IMR-90 (cell line): ENCODE results near the gene R3HDM4. TPM values are rescaled to one million over a fixed set of nuclear protein-coding genes. Genes with fewer than 3 reads are reported as not detected.

ENCODE experiments used
- ATAC-seq: fragments of 200-7000 bp; cut with Tn5 transposase; 2 replicates; pipeline ENCODE4 v1.9.1; 2020; ENCODE audit warnings: low read depth, mild to moderate bottlenecking, moderate library complexity
- BruUV-seq: library from RNA; stranded (reverse); fragments of 400-500 nt; replicated peaks from 2 replicates; lab custom pipeline; 2021; lab: Mats Ljungman, UMichigan
- CTCF ChIA-PET: fragments of 300-600 bp; formaldehyde crosslinking; extraction: SDS; loops from one replicate; lab custom pipeline; 2021; ENCODE audit warnings: antibody characterized with exemption; lab: Yijun Ruan, JAX
- POLR2A ChIA-PET: fragments of 300-600 bp; sonication (Branson Sonifier 250); formaldehyde crosslinking; loops from one replicate; lab custom pipeline; 2022; ENCODE audit warnings: antibody characterized with exemption; ENCODE audit not compliant: unreplicated experiment; lab: Charles Lee
- DNase-seq: peaks from one replicate; pipeline ENCODE4 v3.0.0; 2013
- H2AFZ ChIP-seq: replicated peaks from 2 replicates; pipeline ENCODE3; 2013; ENCODE audit warnings: low read length, mild to moderate bottlenecking; ENCODE audit not compliant: poor library complexity
- H2AK5ac ChIP-seq: 2 replicates; pipeline ENCODE4 v1.6.1; 2013; ENCODE audit warnings: low read depth, low read length, inconsistent platforms
- H2AK9ac ChIP-seq: replicated peaks from 2 replicates; pipeline ENCODE3; 2013; ENCODE audit warnings: mild to moderate bottlenecking, low read depth, low read length, moderate library complexity; ENCODE audit not compliant: poor library complexity
- H2BK120ac ChIP-seq: 2 replicates; pipeline ENCODE4 v1.6.1; 2013; ENCODE audit warnings: low read depth, low read length, inconsistent platforms
- H2BK15ac ChIP-seq: 3 replicates; pipeline ENCODE4 v1.6.1; 2013; ENCODE audit warnings: low read depth, low read length, inconsistent platforms
- H2BK20ac ChIP-seq: 2 replicates; pipeline ENCODE4 v1.6.1; 2013; ENCODE audit warnings: low read depth, mild to moderate bottlenecking, inconsistent platforms, low read length, moderate library complexity
- H2BK5ac ChIP-seq: 2 replicates; pipeline ENCODE4 v1.6.1; 2013; ENCODE audit warnings: mild to moderate bottlenecking, low read depth, low read length, inconsistent platforms; ENCODE audit not compliant: poor library complexity, severe bottlenecking
- H3K14ac ChIP-seq: replicated peaks from 2 replicates; pipeline ENCODE4 v1.6.1; 2013; ENCODE audit warnings: low read depth, low read length, inconsistent platforms
- H3K18ac ChIP-seq: 2 replicates; pipeline ENCODE4 v1.6.1; 2013; ENCODE audit warnings: low read depth, low read length, control low read depth
- H3K23ac ChIP-seq: 2 replicates; pipeline ENCODE4 v1.6.1; 2013; ENCODE audit warnings: low read depth, low read length, inconsistent platforms
- H3K27ac ChIP-seq: 2 replicates; pipeline ENCODE4 v1.5.1; 2013; ENCODE audit warnings: mild to moderate bottlenecking, control low read depth, low read length; ENCODE audit not compliant: insufficient read depth
- H3K27me3 ChIP-seq: 2 replicates; pipeline ENCODE4 v1.6.1; 2013; ENCODE audit warnings: low read length; ENCODE audit not compliant: control insufficient read depth, insufficient read depth
- H3K36me3 ChIP-seq: 2 replicates; pipeline ENCODE4 v1.6.1; 2013; ENCODE audit warnings: low read length, mixed read lengths; ENCODE audit not compliant: control insufficient read depth, insufficient read depth
- H3K4ac ChIP-seq: 2 replicates; pipeline ENCODE4 v1.6.1; 2013; ENCODE audit warnings: low read depth, low read length, inconsistent platforms
- H3K4me1 ChIP-seq: 2 replicates; pipeline ENCODE4 v1.6.1; 2013; ENCODE audit warnings: low read length, mixed read lengths; ENCODE audit not compliant: control insufficient read depth, insufficient read depth
- H3K4me2 ChIP-seq: 2 replicates; pipeline ENCODE4 v1.6.1; 2013; ENCODE audit warnings: low read depth, mild to moderate bottlenecking, control low read depth, low read length, moderate library complexity
- H3K4me3 ChIP-seq: 2 replicates; pipeline ENCODE4 v1.5.1; 2013; ENCODE audit warnings: low read depth, mild to moderate bottlenecking, control low read depth, low read length, moderate library complexity; ENCODE audit not compliant: insufficient read depth
- H3K56ac ChIP-seq: 2 replicates; pipeline ENCODE4 v1.6.1; 2013; ENCODE audit warnings: low read length, inconsistent platforms; ENCODE audit not compliant: insufficient read depth; ENCODE audit errors: extremely low read depth
- H3K79me1 ChIP-seq, 2 experiments: 2 replicates each; pipeline ENCODE4 v1.6.1; 2013; ENCODE audit warnings: low read length in 2 of 2, inconsistent platforms in 1 of 2, low read depth in 1 of 2
- H3K9ac ChIP-seq: 2 replicates; pipeline ENCODE4 v1.6.1; 2013; ENCODE audit warnings: low read depth, low read length, control low read depth
- H3K9me1 ChIP-seq: 2 replicates; pipeline ENCODE4 v1.6.1; 2013; ENCODE audit warnings: low read length, inconsistent platforms; ENCODE audit not compliant: insufficient read depth
- H3K9me3 ChIP-seq: 2 replicates; pipeline ENCODE4 v1.6.1; 2013; ENCODE audit warnings: low read length; ENCODE audit not compliant: control insufficient read depth, insufficient read depth
- H4K20me1 ChIP-seq: 2 replicates; pipeline ENCODE4 v1.6.1; 2013; ENCODE audit warnings: low read length, inconsistent platforms; ENCODE audit not compliant: insufficient read depth
- H4K5ac ChIP-seq: 2 replicates; pipeline ENCODE4 v1.6.1; 2013; ENCODE audit warnings: mild to moderate bottlenecking, low read depth, low read length, control low read depth
- H4K8ac ChIP-seq, 2 experiments: 2 replicates each; pipeline ENCODE4 v1.6.1; 2013; ENCODE audit warnings: low read depth in 2 of 2, low read length in 2 of 2, control low read depth in 1 of 2, inconsistent platforms in 1 of 2
- H4K91ac ChIP-seq: 2 replicates; pipeline ENCODE4 v1.6.1; 2013; ENCODE audit warnings: low read depth, low read length, inconsistent platforms; ENCODE audit not compliant: insufficient read depth
- BHLHE40 ChIP-seq: fragments of 150-350 bp; IDR thresholded peaks from 2 replicates; pipeline ENCODE4 v1.6.1; 2016; ENCODE audit warnings: mild to moderate bottlenecking, low read depth, low read length
- ELK1 ChIP-seq: fragments of 150-350 bp; IDR thresholded peaks from 2 replicates; pipeline ENCODE4 v1.6.1; 2016; ENCODE audit warnings: low read depth, mild to moderate bottlenecking, low read length, moderate library complexity, borderline replicate concordance
- RFX5 ChIP-seq: IDR thresholded peaks from 2 replicates; pipeline ENCODE4 v1.8.0; 2012; ENCODE audit warnings: low read depth, mild to moderate bottlenecking, low read length, moderate library complexity
- SMC3 ChIP-seq: fragments of 150-350 bp; IDR thresholded peaks from 2 replicates; pipeline ENCODE4 v1.6.1; 2016; ENCODE audit warnings: low read depth, mild to moderate bottlenecking, antibody characterized with exemption, low read length, moderate library complexity
- WGBS, 2 experiments: methylation state at CpG; one replicate each; pipeline versions ENCODE4 v1.1.5 to v1.1.7; 2013; ENCODE audit warnings: missing lambda C conversion rate in 2 of 2; ENCODE audit not compliant: insufficient read length in 1 of 2; ENCODE audit errors: extremely low coverage in 2 of 2; 5-methylcytosine and 5-hydroxymethylcytosine counted together
- dilution Hi-C: fragments of 300-500 bp; cut with HindIII; formaldehyde crosslinking; loops from one replicate; pipeline ENCODE4 v1.14.3; 2018; ENCODE audit warnings: low sequenced_read_pairs; ENCODE audit not compliant: unreplicated experiment
- in situ Hi-C: fragments of 300-500 bp; cut with MboI; formaldehyde crosslinking; loops from 3 replicates; pipeline ENCODE4 v1.14.3; 2019; ENCODE audit warnings: low sequenced_read_pairs, inconsistent platforms, mixed read lengths
- intact Hi-C: fragments of 100-400 bp; cut with micrococcal nuclease; formaldehyde crosslinking; loops from 2 replicates; pipeline ENCODE4 v1.10.0; 2022
- polyA plus RNA-seq, 3 experiments: library from polyadenylated mRNA; depleted of rRNA; stranded (reverse); fragments of >200 nt; gene quantifications; 2 replicates each; pipeline ENCODE4 v1.2.3, GENCODE V29; 2012; ENCODE audit warnings: low replicate concordance in 1 of 3
- total RNA-seq: library from RNA; depleted of rRNA; stranded (reverse); fragments of >200 nt; gene quantifications from 2 replicates; pipeline ENCODE4 v1.2.3, GENCODE V29; 2012

The R3HDM4 gene
- total and polyA plus RNA-seq, 2 of the 4 experiments (the other 2 are of a cell fraction): 9.0 to 51.5 TPM

DNA sequence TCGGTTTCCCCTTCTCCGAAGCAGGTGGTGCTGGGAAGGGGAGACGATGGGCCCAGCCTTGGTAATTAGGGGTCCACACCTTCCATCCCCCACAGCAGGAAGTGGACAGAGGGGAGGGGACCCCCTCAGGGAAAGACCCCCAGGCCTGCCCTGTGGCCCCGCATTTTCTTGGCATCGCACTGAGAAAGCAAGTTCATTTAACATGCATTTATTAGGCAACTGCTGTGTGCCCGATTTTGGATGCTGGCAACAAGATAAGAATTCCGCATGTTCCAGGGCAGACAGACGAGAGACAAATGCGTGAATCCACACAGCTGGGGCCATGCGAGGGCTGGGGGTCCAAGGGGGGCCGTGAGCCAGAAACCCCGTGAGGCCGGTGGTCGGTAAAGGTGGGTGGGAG, 41.3 kb upstream of the R3HDM4 start:
- H2BK15ac ChIP-seq: no peak overlapping the region
- no TSS peak for BruUV-seq
- peak overlapping the region; percentile 23 for H2AFZ ChIP-seq
- POLR2A ChIA-PET: no interaction called here
- H3K36me3 ChIP-seq: peaks cover 9% of the 10 kb centered on the region; the same call in 1 of the 2 replicates
- H2BK120ac ChIP-seq: no peak overlapping the region
- no peak overlapping the region for H3K56ac ChIP-seq
- CTCF ChIA-PET: no interaction called here
- dilution Hi-C loops: no loop called here
- H3K27me3 ChIP-seq: no peaks in the 10 kb centered on the region
- no peak overlapping the region for H3K4me2 ChIP-seq
- peaks cover 8% of the 10 kb centered on the region for H3K9me1 ChIP-seq
- peak overlapping the region; percentile 37 for H2AK5ac ChIP-seq
- no peaks in the 10 kb centered on the region for H3K9me3 ChIP-seq
- H3K79me1 ChIP-seq: peaks cover 37 to 74% of the 10 kb centered on the region in 2 experiments
- H3K4ac ChIP-seq: no peak overlapping the region
- H3K4me1 ChIP-seq: peaks cover 39% of the 10 kb centered on the region
- no peak overlapping the region for H3K14ac ChIP-seq
- no peak overlapping the region for H3K18ac ChIP-seq
- no peak overlapping the region; the same call in 1 of the 2 replicates for H4K91ac ChIP-seq
- 73% methylated on average over 5 of the region's 14 CpGs; no CpG with 5 or more reads in 1 of the 2 experiments for WGBS, 2 experiments
- no peak overlapping the region for H2BK5ac ChIP-seq
- no peak overlapping the region for H3K4me3 ChIP-seq
- no peak overlapping the region for H4K5ac ChIP-seq
- in situ Hi-C loops: no loop called here
- H4K20me1 ChIP-seq: peaks cover 40% of the 10 kb centered on the region
- no peak overlapping the region for H3K9ac ChIP-seq
- H3K27ac ChIP-seq: no peak overlapping the region
- no peak for DNase-seq
- ATAC-seq: no peak
- H2AK9ac ChIP-seq: peak overlapping the region; percentile 55
- H2BK20ac ChIP-seq: no peak overlapping the region
- intact Hi-C loops: no loop called here
- TF ChIP-seq SMC3 (no peak), ELK1 (no peak), BHLHE40 (no peak), RFX5 (no peak)
- H3K23ac ChIP-seq: no peak overlapping the region
- H4K8ac ChIP-seq: peak overlapping the region in 1 of 2 experiments; percentile 85; a peak in 1 of 4 replicates
